VCaP (cell line): ENCODE results near the gene TTBK2.

Source experiments
- H3K27ac ChIP-seq: fragments of 450-650 bp; 2 replicates; pipeline ENCODE4 v1.5.1; 2017
- TF ChIP-seq, protein P1 (sequence below): fragments of 450-650 bp; conservative IDR thresholded peaks from 2 replicates; pipeline ENCODE4 v1.5.1; 2017; ENCODE audit warnings: mild to moderate bottlenecking, moderate library complexity

The TTBK2 gene

DNA sequence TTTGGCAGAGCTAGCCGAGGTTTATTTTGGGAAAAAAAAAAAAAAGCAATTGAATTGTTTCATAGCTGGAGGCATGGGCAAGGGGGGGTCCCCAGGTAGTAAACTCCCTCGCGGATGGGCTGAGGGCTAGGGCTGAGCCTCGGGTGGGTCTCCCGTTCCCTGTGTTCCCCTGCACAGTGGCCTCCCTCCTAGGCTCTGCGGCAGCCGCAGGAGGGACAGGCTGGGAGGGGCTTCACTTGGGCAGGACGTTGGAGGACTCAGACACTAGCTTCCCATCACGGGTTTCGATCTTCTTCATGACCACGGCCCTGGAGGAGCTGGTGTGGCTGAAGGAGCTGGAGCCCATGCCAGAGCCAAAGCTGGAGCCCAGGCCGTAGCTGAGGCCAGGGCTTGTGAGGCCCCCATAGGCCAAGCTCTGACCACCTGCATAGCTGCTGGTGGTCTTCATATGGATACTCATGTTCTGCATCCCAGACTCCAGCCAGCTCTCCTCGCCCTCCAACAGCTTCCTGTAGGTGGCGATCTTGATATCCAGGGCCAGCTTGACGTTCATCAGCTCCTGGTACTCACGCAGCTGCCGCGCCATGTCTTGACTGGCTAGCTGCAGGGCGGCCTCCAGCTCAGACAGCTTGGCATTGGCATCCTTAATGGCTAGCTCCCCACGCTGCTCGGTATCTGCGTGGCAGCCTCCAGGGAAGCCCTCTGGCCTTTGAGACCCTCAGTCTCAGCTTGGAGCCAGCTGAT, 119.7 kb downstream of the TTBK2 start:
- H3K27ac ChIP-seq: no peak overlapping the region
- TF ChIP-seq, protein P1, sequence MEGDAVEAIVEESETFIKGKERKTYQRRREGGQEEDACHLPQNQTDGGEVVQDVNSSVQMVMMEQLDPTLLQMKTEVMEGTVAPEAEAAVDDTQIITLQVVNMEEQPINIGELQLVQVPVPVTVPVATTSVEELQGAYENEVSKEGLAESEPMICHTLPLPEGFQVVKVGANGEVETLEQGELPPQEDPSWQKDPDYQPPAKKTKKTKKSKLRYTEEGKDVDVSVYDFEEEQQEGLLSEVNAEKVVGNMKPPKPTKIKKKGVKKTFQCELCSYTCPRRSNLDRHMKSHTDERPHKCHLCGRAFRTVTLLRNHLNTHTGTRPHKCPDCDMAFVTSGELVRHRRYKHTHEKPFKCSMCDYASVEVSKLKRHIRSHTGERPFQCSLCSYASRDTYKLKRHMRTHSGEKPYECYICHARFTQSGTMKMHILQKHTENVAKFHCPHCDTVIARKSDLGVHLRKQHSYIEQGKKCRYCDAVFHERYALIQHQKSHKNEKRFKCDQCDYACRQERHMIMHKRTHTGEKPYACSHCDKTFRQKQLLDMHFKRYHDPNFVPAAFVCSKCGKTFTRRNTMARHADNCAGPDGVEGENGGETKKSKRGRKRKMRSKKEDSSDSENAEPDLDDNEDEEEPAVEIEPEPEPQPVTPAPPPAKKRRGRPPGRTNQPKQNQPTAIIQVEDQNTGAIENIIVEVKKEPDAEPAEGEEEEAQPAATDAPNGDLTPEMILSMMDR: peak; percentile 14; the same call in 1 of the 2 replicates

- H3K27ac ChIP-seq: no peak overlapping the region
- TF ChIP-seq, protein P1: no peak
Observed at GRCh38 chr15:42798802-42799201, 121.8 kb downstream of the TTBK2 start.

GRCh38 chr15:42796955-42797782, 123.4 kb downstream of the TTBK2 start:
- no peak overlapping the region for H3K27ac ChIP-seq
- TF ChIP-seq, protein P1: peak; percentile 43; the same call in 1 of the 2 replicates

DNA sequence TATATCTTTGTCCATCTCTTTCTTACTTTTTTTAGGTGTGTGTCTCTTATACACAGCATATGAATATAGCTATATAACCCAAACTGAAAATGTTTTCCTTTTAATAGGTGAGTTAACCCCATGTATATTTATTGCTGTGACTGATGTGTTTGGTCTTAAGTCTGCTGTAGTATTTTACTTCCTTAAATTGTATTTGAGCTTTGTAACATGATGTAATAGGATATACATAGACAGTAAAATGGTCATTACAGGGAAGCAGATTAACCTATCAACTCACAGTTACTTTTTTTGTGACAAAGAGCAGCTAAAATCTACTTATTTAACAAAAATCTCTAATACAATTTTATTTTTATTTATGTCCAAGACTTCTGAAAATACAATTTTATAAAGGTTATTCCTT, 131.9 kb downstream of the TTBK2 start:
- TF ChIP-seq, protein P1: no peak
- H3K27ac ChIP-seq: peak overlapping the region; percentile 68

- peak overlapping the region; percentile 68 for H3K27ac ChIP-seq
- TF ChIP-seq, protein P1: no peak
Observed at GRCh38 chr15:42786978-42787377, 133.6 kb downstream of the TTBK2 start.

DNA sequence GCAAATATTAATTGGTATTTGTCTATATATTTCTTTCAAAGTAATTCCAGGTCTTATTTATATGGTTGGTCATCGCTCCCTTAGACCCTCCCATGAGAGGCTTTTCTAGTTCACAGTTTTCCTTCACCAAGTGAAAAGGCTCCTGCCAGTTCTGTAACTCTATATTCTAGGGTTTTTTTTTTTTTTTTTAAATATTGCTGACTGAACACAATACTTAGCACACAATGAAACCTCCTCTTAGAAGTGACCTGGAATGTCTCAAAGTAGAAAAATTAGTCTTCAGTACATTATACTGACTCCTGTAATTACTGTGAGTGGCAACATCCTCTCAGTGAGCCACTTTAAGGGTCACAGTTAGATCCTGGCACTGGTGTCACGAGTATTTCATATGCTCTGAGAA, 135.0 kb downstream of the TTBK2 start:
- H3K27ac ChIP-seq: peak overlapping the region; percentile 68; the same call in 1 of the 2 replicates
- TF ChIP-seq, protein P1: no peak

DNA sequence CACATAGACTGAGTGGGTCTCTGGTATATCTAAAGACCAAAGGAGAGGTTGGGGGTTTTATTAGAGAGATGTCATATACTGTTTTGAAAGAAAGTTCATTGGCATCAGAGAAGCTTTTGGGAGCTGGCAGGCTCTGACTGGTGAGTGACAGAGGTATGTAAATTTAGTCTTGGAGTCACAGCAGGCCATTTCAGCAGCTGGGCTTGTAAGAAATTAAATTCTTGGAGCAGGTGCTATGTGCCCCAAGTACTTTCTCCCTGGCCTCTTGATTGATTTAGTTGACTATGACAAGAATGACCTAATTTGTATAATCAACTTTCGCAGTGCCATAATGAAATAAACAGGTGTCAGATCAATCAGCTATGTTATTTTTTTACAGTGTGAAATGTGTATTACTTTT, 135.9 kb downstream of the TTBK2 start:
- no peak overlapping the region for H3K27ac ChIP-seq
- TF ChIP-seq, protein P1: no peak
